Effector memory CD4-positive, alpha-beta T cell (primary cell): ENCODE data around the gene HSPA4.
"Not testable (repeated sequence)": the region's sequence is repeated elsewhere in the genome, so short reads cannot be mapped to it uniquely, and the experiment has no call there.

ENCODE experiments used
- DNase-seq, 3 donors: peaks; one replicate each; pipeline ENCODE4 v3.0.0-alpha.2; 2020
- H3K27ac ChIP-seq: 2 replicates; pipeline ENCODE4 v1.7.0; 2013; ENCODE audit warnings: mild to moderate bottlenecking, low read length, moderate library complexity; ENCODE audit not compliant: insufficient read depth, poor library complexity, severe bottlenecking
- H3K27me3 ChIP-seq: replicated peaks from 2 replicates; pipeline ENCODE4 v1.7.0; 2013; ENCODE audit warnings: mild to moderate bottlenecking, low read length; ENCODE audit not compliant: insufficient read depth, control insufficient read depth, poor library complexity, severe bottlenecking
- H3K36me3 ChIP-seq: 2 replicates; pipeline ENCODE4 v1.7.0; 2013; ENCODE audit warnings: mild to moderate bottlenecking, low read length, moderate library complexity; ENCODE audit not compliant: control insufficient read depth, insufficient read depth
- H3K4me1 ChIP-seq: 2 replicates; pipeline ENCODE4 v1.7.0; 2013; ENCODE audit warnings: low read length, mild to moderate bottlenecking; ENCODE audit not compliant: control insufficient read depth, insufficient read depth, poor library complexity, severe bottlenecking
- H3K4me3 ChIP-seq: 2 replicates; pipeline ENCODE4 v1.7.0; 2013; ENCODE audit warnings: low read length, low read depth, mild to moderate bottlenecking; ENCODE audit not compliant: insufficient read depth, poor library complexity, severe bottlenecking
- H3K9me3 ChIP-seq: 2 replicates; pipeline ENCODE4 v1.7.0; 2013; ENCODE audit warnings: mild to moderate bottlenecking, low read length, moderate library complexity; ENCODE audit not compliant: control insufficient read depth

Gene HSPA4

GRCh38 chr5:133130387-133131118, 78.7 kb downstream of the HSPA4 start:
- Histone ChIP-seq H3K4me3 (no peak overlapping the region), H3K36me3 (no peaks in the 10 kb centered on the region), H3K4me1 (no peaks in the 10 kb centered on the region), H3K9me3 (no peaks in the 10 kb centered on the region), H3K27me3 (no peaks in the 10 kb centered on the region), H3K27ac (no peak overlapping the region)
- no peak for DNase-seq

- no peaks in the 10 kb centered on the region for H3K36me3 ChIP-seq
- DNase-seq = no peak
- no peaks in the 10 kb centered on the region for H3K9me3 ChIP-seq
- no peak overlapping the region for H3K27ac ChIP-seq
- H3K27me3 ChIP-seq = no peaks in the 10 kb centered on the region
- no peaks in the 10 kb centered on the region for H3K4me1 ChIP-seq
- H3K4me3 ChIP-seq = no peak overlapping the region
Observed at GRCh38 chr5:133132717-133133116, 80.9 kb downstream of the HSPA4 start.

- not testable (repeated sequence) for H3K27ac ChIP-seq, H3K27me3 ChIP-seq, DNase-seq, H3K36me3 ChIP-seq, H3K4me1 ChIP-seq, H3K4me3 ChIP-seq, H3K9me3 ChIP-seq
Observed at GRCh38 chr5:133133241-133133640, 81.4 kb downstream of the HSPA4 start.

- not testable (repeated sequence) for H3K4me1 ChIP-seq, H3K27ac ChIP-seq, H3K4me3 ChIP-seq, DNase-seq, H3K27me3 ChIP-seq, H3K36me3 ChIP-seq, H3K9me3 ChIP-seq
Observed at GRCh38 chr5:133136890-133137289, 85.1 kb downstream of the HSPA4 start.

GRCh38 chr5:133140311-133140710, 88.5 kb downstream of the HSPA4 start:
- Histone ChIP-seq H3K36me3 (no peaks in the 10 kb centered on the region), H3K9me3 (no peaks in the 10 kb centered on the region), H3K4me1 (no peaks in the 10 kb centered on the region), H3K27me3 (no peaks in the 10 kb centered on the region), H3K27ac (no peak overlapping the region), H3K4me3 (no peak overlapping the region)
- no peak for DNase-seq

- Histone ChIP-seq H3K4me1 (no peaks in the 10 kb centered on the region), H3K4me3 (no peak overlapping the region), H3K27ac (no peak overlapping the region), H3K27me3 (no peaks in the 10 kb centered on the region), H3K36me3 (no peaks in the 10 kb centered on the region), H3K9me3 (no peaks in the 10 kb centered on the region)
- no peak for DNase-seq
Observed at GRCh38 chr5:133141746-133142145, 89.9 kb downstream of the HSPA4 start.

- no peak overlapping the region for H3K4me3 ChIP-seq
- no peaks in the 10 kb centered on the region for H3K36me3 ChIP-seq
- no peaks in the 10 kb centered on the region for H3K9me3 ChIP-seq
- DNase-seq = no peak
- H3K27ac ChIP-seq = no peak overlapping the region
- H3K27me3 ChIP-seq = no peaks in the 10 kb centered on the region
- no peaks in the 10 kb centered on the region for H3K4me1 ChIP-seq
Observed at GRCh38 chr5:133142782-133143181, 91.0 kb downstream of the HSPA4 start.

GRCh38 chr5:133144245-133144981, 92.6 kb downstream of the HSPA4 start:
- no peaks in the 10 kb centered on the region for H3K9me3 ChIP-seq
- no peaks in the 10 kb centered on the region for H3K27me3 ChIP-seq
- no peak overlapping the region for H3K4me3 ChIP-seq
- no peak overlapping the region for H3K27ac ChIP-seq
- no peaks in the 10 kb centered on the region for H3K4me1 ChIP-seq
- no peaks in the 10 kb centered on the region for H3K36me3 ChIP-seq
- no peak for DNase-seq

GRCh38 chr5:133145436-133146170, 93.8 kb downstream of the HSPA4 start:
- Histone ChIP-seq H3K4me3 (no peak overlapping the region), H3K27ac (no peak overlapping the region), H3K9me3 (no peaks in the 10 kb centered on the region), H3K36me3 (no peaks in the 10 kb centered on the region), H3K4me1 (no peaks in the 10 kb centered on the region), H3K27me3 (no peaks in the 10 kb centered on the region)
- DNase-seq = no peak

- H3K27me3 ChIP-seq = no peaks in the 10 kb centered on the region
- no peaks in the 10 kb centered on the region for H3K9me3 ChIP-seq
- H3K36me3 ChIP-seq = no peaks in the 10 kb centered on the region
- H3K27ac ChIP-seq = no peak overlapping the region
- H3K4me1 ChIP-seq = no peaks in the 10 kb centered on the region
- DNase-seq = no peak
- no peak overlapping the region for H3K4me3 ChIP-seq
Observed at GRCh38 chr5:133147411-133147810, 95.6 kb downstream of the HSPA4 start.
